ENCODE data around the gene LETMD1. TPM values are rescaled to one million over a fixed set of nuclear protein-coding genes. Genes with fewer than 3 reads are reported as not detected.

Gene LETMD1
- total and polyA plus RNA-seq, 9 of the 15 experiments (the other 6 are each of a cell fraction or from before 2014, with no cell fraction given): 58.7 to 163 (median 75.4) TPM

GRCh38 chr12:51065530-51065929 is 17.4 kb downstream of the LETMD1 start:
- Histone ChIP-seq H3K27ac (ENCODE audit: extremely low read depth, low read depth, low read length) (no peak overlapping the region), H3K36me3 (ENCODE audit: control insufficient read depth, insufficient read depth, low read length) (peaks cover 71% of the 10 kb centered on the region), H4K20me1 (replicated peaks; ENCODE audit: control insufficient read depth, insufficient read depth, low read length) (no peaks in the 10 kb centered on the region; the same call in 1 of the 2 replicates), H3K27me3 (ENCODE audit: control insufficient read depth in 2 of 2, insufficient read depth in 2 of 2, low read length in 2 of 2) (no peaks in the 10 kb centered on the region), H3K9ac (ENCODE audit: insufficient read depth in 1 of 2, low read depth in 2 of 2, low read length in 2 of 2) (no peak overlapping the region), H2AFZ (ENCODE audit: low read depth, low read length) (no peak overlapping the region), H3K4me1 (replicated peaks in 1 of 2; ENCODE audit: control insufficient read depth in 2 of 2, insufficient read depth in 2 of 2, low read length in 2 of 2) (peaks cover 7 to 12% of the 10 kb centered on the region in 2 experiments; a peak in 3 of 5 replicates), H3K9me3 (replicated peaks; ENCODE audit: control insufficient read depth, insufficient read depth, low read depth, low read length) (no peaks in the 10 kb centered on the region), H3K4me2 (ENCODE audit: insufficient read depth, low read length) (no peak overlapping the region), H3K4me3 (no peak overlapping the region), H3K79me2 (ENCODE audit: control insufficient read depth, insufficient read depth, low read length) (no peaks in the 10 kb centered on the region), H3K9me1 (ENCODE audit: control insufficient read depth, insufficient read depth, low read length) (no peaks in the 10 kb centered on the region)
- WGBS (ENCODE audit: insufficient coverage, low coverage, missing lambda C conversion rate): 97% methylated on average over 5 of the region's 5 CpGs
- no peak for DNase-seq (ENCODE audit: extremely low read depth in 1 of 4, low spot score in 3 of 4)
- ChIA-PET POLR2A (interaction anchor here (1.6 to 3.2 kb wide), 2 partner anchors 11 to 17 kb away, joined by 5 to 25 read pairs; partner anchors contain the start of gene CSRNP2), CTCF (ENCODE audit: low intra/inter-chr PET ratio) (no interaction called here)
- intact Hi-C loops (cut with micrococcal nuclease): no loop called here
- no peak for ATAC-seq
- in situ Hi-C loops (cut with MboI): no loop called here
- FAIRE-seq: no peak
- TF ChIP-seq ZNF140 (CRISPR knock-in tag; IDR thresholded peaks at IDR 0.05): no peak
- TF ChIP-seq ZNF311 (CRISPR knock-in tag; IDR thresholded peaks at IDR 0.05): no peak
- no peak for TF ChIP-seq SRF (CRISPR knock-in tag; IDR thresholded peaks at IDR 0.05)
- no peak for TF ChIP-seq NEUROD1 (IDR thresholded peaks at IDR 0.05; ENCODE audit: borderline replicate concordance, low read depth, low read length, partially characterized antibody)
- TF ChIP-seq STAT6 (CRISPR knock-in tag; IDR thresholded peaks at IDR 0.05): no peak
- no peak for TF ChIP-seq ERF (CRISPR knock-in tag; IDR thresholded peaks at IDR 0.05)
- TF ChIP-seq CBX1 (IDR thresholded peaks at IDR 0.05; ENCODE audit: low read depth): no peak
- TF ChIP-seq GTF3C2 (IDR thresholded peaks at IDR 0.05; ENCODE audit: borderline replicate concordance, extremely low read depth, insufficient read length): no peak
- no peak for TF ChIP-seq TFAM (CRISPR knock-in tag; conservative IDR thresholded peaks at IDR 0.05)
- BruUV-seq (replicated peaks): no TSS peak

Data from K562 (cell line).